ENCODE data around the gene CYLD.

Gene CYLD

GRCh38 chr16:50781043-50781442 lies 39.2 kb downstream of the CYLD start:
- DNase-seq (ENCODE audit: low read depth in 2 of 2) = no peak

GRCh38 chr16:50781518-50781917 lies 39.6 kb downstream of the CYLD start:
- no peak for DNase-seq (ENCODE audit: low read depth in 2 of 2)

GRCh38 chr16:50789757-50790156 lies 47.9 kb downstream of the CYLD start:
- DNase-seq (ENCODE audit: low read depth in 2 of 2) = no peak

- no peak for DNase-seq (ENCODE audit: low read depth in 2 of 2)
Observed at GRCh38 chr16:50791522-50791921, 49.6 kb downstream of the CYLD start.

GRCh38 chr16:50796829-50797228 lies 54.9 kb downstream of the CYLD start:
- no peak for DNase-seq (ENCODE audit: low read depth in 2 of 2)

GRCh38 chr16:50797456-50797855 lies 55.6 kb downstream of the CYLD start:
- DNase-seq (ENCODE audit: low read depth in 2 of 2) = no peak

- DNase-seq (ENCODE audit: low read depth in 2 of 2) = no peak
Observed at GRCh38 chr16:50800074-50800473, 58.2 kb downstream of the CYLD start.

- no peak for DNase-seq (ENCODE audit: low read depth in 2 of 2)
Observed at GRCh38 chr16:50801036-50801435, 59.1 kb downstream of the CYLD start.

GRCh38 chr16:50802000-50802399 lies 60.1 kb downstream of the CYLD start:
- DNase-seq (ENCODE audit: low read depth in 2 of 2) = no peak

- DNase-seq (ENCODE audit: low read depth in 2 of 2) = no peak
Observed at GRCh38 chr16:50802961-50803360, 61.1 kb downstream of the CYLD start.

GRCh38 chr16:50804290-50804907 lies 62.5 kb downstream of the CYLD start:
- DNase-seq (ENCODE audit: low read depth in 2 of 2) = no peak

- DNase-seq (ENCODE audit: low read depth in 2 of 2) = peak; percentile 65 to 68
Observed at GRCh38 chr16:50806099-50807062, 64.5 kb downstream of the CYLD start.

- no peak for DNase-seq (ENCODE audit: low read depth in 2 of 2)
Observed at GRCh38 chr16:50808929-50809538, 67.1 kb downstream of the CYLD start.

GRCh38 chr16:50809561-50809960 lies 67.7 kb downstream of the CYLD start:
- no peak for DNase-seq (ENCODE audit: low read depth in 2 of 2)

- no peak for DNase-seq (ENCODE audit: low read depth in 2 of 2)
Observed at GRCh38 chr16:50810241-50810965, 68.5 kb downstream of the CYLD start.

- no peak for DNase-seq (ENCODE audit: low read depth in 2 of 2)
Observed at GRCh38 chr16:50812046-50812445, 70.2 kb downstream of the CYLD start.

- DNase-seq (ENCODE audit: low read depth in 2 of 2) = no peak
Observed at GRCh38 chr16:50812876-50813466, 71.1 kb downstream of the CYLD start.

GRCh38 chr16:50814052-50814451 lies 72.2 kb downstream of the CYLD start:
- DNase-seq (ENCODE audit: low read depth in 2 of 2) = no peak

GRCh38 chr16:50814541-50814940 lies 72.7 kb downstream of the CYLD start:
- DNase-seq (ENCODE audit: low read depth in 2 of 2) = no peak

- no peak for DNase-seq (ENCODE audit: low read depth in 2 of 2)
Observed at GRCh38 chr16:50815382-50815781, 73.5 kb downstream of the CYLD start.

- DNase-seq (ENCODE audit: low read depth in 2 of 2) = no peak
Observed at GRCh38 chr16:50816901-50817555, 75.1 kb downstream of the CYLD start.
